SK-N-SH (cell line): ENCODE measurements around the gene ASZ1. TPM values are rescaled to one million over a fixed set of nuclear protein-coding genes. Genes with fewer than 3 reads are reported as not detected.

Experiments used
- CTCF ChIA-PET: fragments of 300-600, 350-600 bp; formaldehyde crosslinking; extraction: SDS; loops from one replicate; lab custom pipeline; 2021; lab: Yijun Ruan, JAX
- POLR2A ChIA-PET: fragments of 350-600 bp; sonication (Branson Sonifier 250); formaldehyde crosslinking; extraction: SDS; loops from one replicate; lab custom pipeline; 2020; ENCODE audit warnings: antibody characterized with exemption, inconsistent platforms; lab: Yijun Ruan, JAX
- DNase-seq: peaks from one replicate; pipeline ENCODE4 v3.0.0; 2012
- H2AFZ ChIP-seq: fragments of 200-600 bp; sonication (generic); 2 replicates; pipeline ENCODE4 v1.8.1; 2016; ENCODE audit warnings: antibody characterized with exemption, mild to moderate bottlenecking, low read depth
- H3F3A ChIP-seq: fragments of 200-600 bp; sonication (generic); replicated peaks from 2 replicates; pipeline ENCODE3; 2016; ENCODE audit warnings: antibody characterized with exemption, mild to moderate bottlenecking; ENCODE audit not compliant: insufficient read depth
- H3K27ac ChIP-seq, 2 experiments: fragments of 200-500 bp in 1 of 2; fragments of 200-600 bp in 1 of 2; sonication (Bioruptor generic) in 1 of 2; sonication (generic), shearing (Covaris generic) in 1 of 2; 2 replicates each; pipeline versions ENCODE4 v1.5.1 to v1.6.1; 2014 to 2016; ENCODE audit warnings: low read depth in 2 of 2, inconsistent platforms in 1 of 2, low read length in 1 of 2, mild to moderate bottlenecking in 1 of 2, mixed read lengths in 1 of 2
- H3K27me3 ChIP-seq: fragments of 200-600 bp; sonication (generic), shearing (Covaris generic); 2 replicates; pipeline ENCODE4 v1.6.1; 2016; ENCODE audit warnings: mixed run types; ENCODE audit not compliant: insufficient read depth
- H3K36me3 ChIP-seq, 2 experiments: fragments of 200-500 bp in 1 of 2; fragments of 200-600 bp in 1 of 2; sonication (Bioruptor generic) in 1 of 2; sonication (generic) in 1 of 2; replicated peaks in 1 of 2; 2 replicates each; pipeline versions ENCODE3 to v1.5.1; 2014 to 2016; ENCODE audit warnings: low read length in 1 of 2, mild to moderate bottlenecking in 1 of 2; ENCODE audit not compliant: insufficient read depth in 2 of 2, control insufficient read depth in 1 of 2
- H3K4me1 ChIP-seq, 2 experiments: fragments of 200-500 bp in 1 of 2; fragments of 200-600 bp in 1 of 2; sonication (Bioruptor generic) in 1 of 2; sonication (generic), shearing (Covaris generic) in 1 of 2; 2 replicates each; pipeline versions ENCODE4 v1.5.1 to v1.6.1; 2014 to 2016; ENCODE audit warnings: low read depth in 1 of 2, low read length in 1 of 2, mixed run types in 1 of 2; ENCODE audit not compliant: insufficient read depth in 2 of 2, control insufficient read depth in 1 of 2
- H3K4me2 ChIP-seq: fragments of 200-600 bp; sonication (generic), shearing (Covaris generic); 2 replicates; pipeline ENCODE4 v1.6.1; 2017; ENCODE audit warnings: mixed run types
- H3K4me3 ChIP-seq, 2 experiments: fragments of 200-500 bp in 1 of 2; fragments of 200-600 bp in 1 of 2; sonication (Bioruptor generic) in 1 of 2; sonication (generic), shearing (Covaris generic) in 1 of 2; 2 replicates each; pipeline versions ENCODE4 v1.5.1 to v1.8.1; 2014 to 2016; ENCODE audit warnings: low read depth in 2 of 2, inconsistent platforms in 1 of 2, low read length in 1 of 2, mild to moderate bottlenecking in 1 of 2, mixed read lengths in 1 of 2, moderate library complexity in 1 of 2
- H3K79me2 ChIP-seq: fragments of 200-600 bp; sonication (generic); 2 replicates; pipeline ENCODE4 v1.8.1; 2017; ENCODE audit warnings: mild to moderate bottlenecking; ENCODE audit not compliant: insufficient read depth
- H3K9ac ChIP-seq: fragments of 200-600 bp; sonication (generic); 2 replicates; pipeline ENCODE4 v1.6.1; 2017; ENCODE audit warnings: mixed run types
- H3K9me2 ChIP-seq: fragments of 200-600 bp; sonication (generic); 2 replicates; pipeline ENCODE4 v1.6.1; 2017; ENCODE audit warnings: mixed run types
- H3K9me3 ChIP-seq: fragments of 200-600 bp; sonication (generic); 2 replicates; pipeline ENCODE4 v1.6.1; 2017; ENCODE audit warnings: mixed run types, mild to moderate bottlenecking, moderate library complexity
- H4K20me1 ChIP-seq: fragments of 200-600 bp; sonication (generic); 2 replicates; pipeline ENCODE4 v1.6.1; 2017; ENCODE audit warnings: mild to moderate bottlenecking, mixed run types; ENCODE audit not compliant: insufficient read depth
- CTCF ChIP-seq: fragments of 200-600 bp; sonication (generic); IDR thresholded peaks from 2 replicates; pipeline ENCODE4 v1.6.1; 2017; ENCODE audit warnings: antibody characterized with exemption, mild to moderate bottlenecking, moderate library complexity
- EP300 ChIP-seq, 2 experiments: IDR thresholded peaks; 2 replicates each; pipeline versions ENCODE4 v1.4.0 to v1.6.1; 2012; ENCODE audit warnings: borderline replicate concordance in 1 of 2, low read depth in 1 of 2, low read length in 1 of 2
- FOSL2 ChIP-seq: IDR thresholded peaks from 2 replicates; pipeline ENCODE4 v1.4.0; 2012; ENCODE audit warnings: low read depth, mild to moderate bottlenecking, moderate library complexity, borderline replicate concordance
- FOXM1 ChIP-seq: IDR thresholded peaks from 2 replicates; pipeline ENCODE4 v1.4.0; 2012; ENCODE audit warnings: low read depth, mild to moderate bottlenecking
- GATA2 ChIP-seq: sonication (generic); formaldehyde crosslinking; IDR thresholded peaks from 2 replicates; pipeline ENCODE4 v1.5.0; 2020; ENCODE audit warnings: mild to moderate bottlenecking, missing genetic modification reagents
- IRF3 ChIP-seq: fragments of 150-350 bp; IDR thresholded peaks from 2 replicates; pipeline ENCODE4 v1.6.1; 2016; ENCODE audit warnings: mild to moderate bottlenecking, low read depth, low read length
- MAX ChIP-seq: IDR thresholded peaks from 2 replicates; pipeline ENCODE4 v1.4.0; 2012; ENCODE audit warnings: low read depth
- PBX3 ChIP-seq: IDR thresholded peaks from 2 replicates; pipeline ENCODE4; 2012
- POLR2AphosphoS5 ChIP-seq: IDR thresholded peaks from 2 replicates; pipeline ENCODE4 v1.6.1; 2012; ENCODE audit warnings: low read depth, low read length
- RAD21 ChIP-seq: IDR thresholded peaks from 2 replicates; pipeline ENCODE4 v1.6.1; 2012; ENCODE audit warnings: mild to moderate bottlenecking, low read length
- RCOR1 ChIP-seq: fragments of 150-350 bp; IDR thresholded peaks from 2 replicates; pipeline ENCODE4 v1.6.1; 2017; ENCODE audit warnings: antibody characterized with exemption, low read length
- SMC3 ChIP-seq: IDR thresholded peaks from 2 replicates; pipeline ENCODE4 v1.6.1; 2012; ENCODE audit warnings: low read depth, low read length, improper control_type of control experiment
- USF1 ChIP-seq: IDR thresholded peaks from 2 replicates; pipeline ENCODE4 v1.4.0; 2012; ENCODE audit warnings: low read depth, borderline replicate concordance
- USF2 ChIP-seq: fragments of 150-350 bp; IDR thresholded peaks from 2 replicates; pipeline ENCODE4 v1.6.1; 2017; ENCODE audit warnings: antibody characterized with exemption, low read length, low read depth, borderline replicate concordance
- YY1 ChIP-seq: IDR thresholded peaks from 2 replicates; pipeline ENCODE4 v1.4.0; 2012; ENCODE audit warnings: low read depth, mild to moderate bottlenecking
- WGBS: methylation state at CpG from one replicate; pipeline ENCODE4 v1.1.6; 2017; ENCODE audit warnings: low lambda C conversion rate; 5-methylcytosine and 5-hydroxymethylcytosine counted together
- polyA plus RNA-seq, 3 experiments: library from polyadenylated mRNA; depleted of rRNA; stranded (reverse); fragments of >200 nt; gene quantifications; 2 replicates each; pipeline ENCODE4 v1.2.3, GENCODE V29; 2012

The ASZ1 gene
- polyA plus RNA-seq, 1 of the 3 experiments (the other 2 are of a cell fraction): not detected

GRCh38 chr7:117411539-117411938 is 15.8 kb downstream of the ASZ1 start (continued):
- TF ChIP-seq FOXM1: no peak

- TF ChIP-seq CTCF (no peak), MAX (no peak), USF2 (no peak), RCOR1 (no peak), PBX3 (no peak), FOSL2 (no peak), RAD21 (no peak), IRF3 (no peak), YY1 (no peak), POLR2AphosphoS5 (no peak), USF1 (no peak), SMC3 (no peak), GATA2 (CRISPR knock-in tag) (no peak), EP300 (IDR thresholded peaks at IDR 0.05; ENCODE audit: borderline replicate concordance in 1 of 2, low read depth in 1 of 2, low read length in 1 of 2) (no peak), FOXM1 (no peak)
- WGBS: 12% methylated on average over 1 of the region's 1 CpG
- no peaks in the 10 kb centered on the region for H3K9me2 ChIP-seq
- H3K27ac ChIP-seq: no peak overlapping the region
- H3K4me3 ChIP-seq: no peak overlapping the region
- H3K4me1 ChIP-seq: no peaks in the 10 kb centered on the region
- no peak overlapping the region for H2AFZ ChIP-seq
- POLR2A ChIA-PET: no interaction called here
- no peaks in the 10 kb centered on the region for H3F3A ChIP-seq
- no peaks in the 10 kb centered on the region for H3K9me3 ChIP-seq
- no peaks in the 10 kb centered on the region for H3K36me3 ChIP-seq
- H3K4me2 ChIP-seq: no peak overlapping the region
- no peak overlapping the region for H3K9ac ChIP-seq
- CTCF ChIA-PET: interaction anchor here (1.1 kb wide), 1 partner anchor 11 kb away, joined by 3 read pairs; no protein-coding TSS in a partner anchor
- H4K20me1 ChIP-seq: no peaks in the 10 kb centered on the region
- H3K79me2 ChIP-seq: no peaks in the 10 kb centered on the region
- 0 out of 2 replicates have a peak, but pooled peaks cover 5% of the 10 kb centered on the region for H3K27me3 ChIP-seq
- DNase-seq: no peak
These were observed 18.5 kb downstream of the ASZ1 start for GRCh38 chr7:117408831-117409230.
